C4-2B (cell line): ENCODE data around the gene DNAH3.

Source experiments
- ZFX ChIP-seq: fragments of 450-650 bp; IDR thresholded peaks from 2 replicates; pipeline ENCODE4 v1.6.1; 2017
- TF ChIP-seq, protein P1 (sequence below): fragments of 450-650 bp; conservative IDR thresholded peaks from 2 replicates; pipeline ENCODE4 v1.5.1; 2017; ENCODE audit warnings: mild to moderate bottlenecking

DNA sequence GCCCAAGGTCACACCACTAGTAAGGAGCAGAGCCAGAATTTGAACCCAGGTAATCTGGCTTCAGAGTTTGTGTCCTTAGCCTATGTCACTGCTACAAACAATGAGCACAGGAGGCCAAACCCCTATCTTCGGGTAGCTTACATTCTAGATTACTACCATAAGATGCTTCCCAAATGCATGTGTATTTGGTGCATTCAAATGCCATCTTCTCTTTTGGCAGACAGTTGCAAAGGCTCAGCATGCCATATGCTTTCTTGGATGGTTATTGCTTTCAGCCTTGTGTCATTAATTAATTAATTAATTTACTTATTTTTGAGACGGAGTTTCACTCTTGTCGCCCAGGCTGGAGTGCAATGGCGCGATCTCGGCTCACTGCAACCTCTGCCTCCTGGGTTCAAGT is 80.7 kb downstream of the DNAH3 start:
- TF ChIP-seq, protein P1, sequence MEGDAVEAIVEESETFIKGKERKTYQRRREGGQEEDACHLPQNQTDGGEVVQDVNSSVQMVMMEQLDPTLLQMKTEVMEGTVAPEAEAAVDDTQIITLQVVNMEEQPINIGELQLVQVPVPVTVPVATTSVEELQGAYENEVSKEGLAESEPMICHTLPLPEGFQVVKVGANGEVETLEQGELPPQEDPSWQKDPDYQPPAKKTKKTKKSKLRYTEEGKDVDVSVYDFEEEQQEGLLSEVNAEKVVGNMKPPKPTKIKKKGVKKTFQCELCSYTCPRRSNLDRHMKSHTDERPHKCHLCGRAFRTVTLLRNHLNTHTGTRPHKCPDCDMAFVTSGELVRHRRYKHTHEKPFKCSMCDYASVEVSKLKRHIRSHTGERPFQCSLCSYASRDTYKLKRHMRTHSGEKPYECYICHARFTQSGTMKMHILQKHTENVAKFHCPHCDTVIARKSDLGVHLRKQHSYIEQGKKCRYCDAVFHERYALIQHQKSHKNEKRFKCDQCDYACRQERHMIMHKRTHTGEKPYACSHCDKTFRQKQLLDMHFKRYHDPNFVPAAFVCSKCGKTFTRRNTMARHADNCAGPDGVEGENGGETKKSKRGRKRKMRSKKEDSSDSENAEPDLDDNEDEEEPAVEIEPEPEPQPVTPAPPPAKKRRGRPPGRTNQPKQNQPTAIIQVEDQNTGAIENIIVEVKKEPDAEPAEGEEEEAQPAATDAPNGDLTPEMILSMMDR = no peak
- TF ChIP-seq ZFX = no peak
